ENCODE data around the gene DHH. TPM values are rescaled to one million over a fixed set of nuclear protein-coding genes. Genes with fewer than 3 reads are reported as not detected.

Gene DHH
- total and polyA plus RNA-seq, 4 donors = 0.16 to 2.6 (median 0.95) TPM

DNA sequence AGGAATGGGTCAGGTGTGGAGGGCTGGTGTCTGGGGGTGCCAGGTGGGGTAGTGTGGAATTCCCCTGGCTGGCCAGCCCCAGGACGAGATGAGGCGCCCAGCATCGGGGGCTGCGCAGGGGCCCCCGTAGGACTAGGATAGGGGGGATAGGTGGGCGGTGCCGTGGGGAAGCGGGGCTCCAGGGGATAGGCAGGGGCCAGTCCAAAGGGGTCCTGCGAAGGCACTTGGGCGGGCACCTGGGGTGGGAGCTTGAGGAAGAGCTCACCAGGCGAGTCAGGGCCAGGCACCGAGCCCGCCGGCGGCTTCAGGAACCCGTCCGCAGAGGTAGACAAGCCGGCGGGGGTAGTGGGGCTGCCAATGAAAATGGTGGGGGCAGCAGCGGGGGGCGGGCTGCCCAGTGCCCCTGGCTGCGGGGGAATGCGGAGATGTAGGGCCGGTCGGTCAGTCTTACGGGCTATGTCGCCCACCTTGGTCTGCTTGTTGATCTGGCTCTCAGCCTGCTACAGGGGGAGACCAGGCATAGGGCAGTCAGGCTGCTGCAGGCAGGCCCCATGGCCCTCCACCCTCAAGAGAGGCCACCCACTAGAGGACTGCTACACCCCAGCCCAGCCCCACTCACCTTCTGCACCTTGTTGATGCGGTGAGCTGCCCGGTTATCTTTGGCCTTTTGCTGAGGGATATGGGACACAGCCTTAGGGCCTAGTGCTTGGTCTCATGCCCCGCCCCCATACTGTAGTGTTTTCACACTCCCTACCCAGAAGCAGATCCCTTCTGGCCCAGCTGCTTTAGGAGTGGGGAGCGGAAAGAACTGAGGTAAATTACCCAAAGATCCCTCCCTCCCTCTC, 53.3 kb downstream of the DHH start:
- TF ChIP-seq, protein P1, sequence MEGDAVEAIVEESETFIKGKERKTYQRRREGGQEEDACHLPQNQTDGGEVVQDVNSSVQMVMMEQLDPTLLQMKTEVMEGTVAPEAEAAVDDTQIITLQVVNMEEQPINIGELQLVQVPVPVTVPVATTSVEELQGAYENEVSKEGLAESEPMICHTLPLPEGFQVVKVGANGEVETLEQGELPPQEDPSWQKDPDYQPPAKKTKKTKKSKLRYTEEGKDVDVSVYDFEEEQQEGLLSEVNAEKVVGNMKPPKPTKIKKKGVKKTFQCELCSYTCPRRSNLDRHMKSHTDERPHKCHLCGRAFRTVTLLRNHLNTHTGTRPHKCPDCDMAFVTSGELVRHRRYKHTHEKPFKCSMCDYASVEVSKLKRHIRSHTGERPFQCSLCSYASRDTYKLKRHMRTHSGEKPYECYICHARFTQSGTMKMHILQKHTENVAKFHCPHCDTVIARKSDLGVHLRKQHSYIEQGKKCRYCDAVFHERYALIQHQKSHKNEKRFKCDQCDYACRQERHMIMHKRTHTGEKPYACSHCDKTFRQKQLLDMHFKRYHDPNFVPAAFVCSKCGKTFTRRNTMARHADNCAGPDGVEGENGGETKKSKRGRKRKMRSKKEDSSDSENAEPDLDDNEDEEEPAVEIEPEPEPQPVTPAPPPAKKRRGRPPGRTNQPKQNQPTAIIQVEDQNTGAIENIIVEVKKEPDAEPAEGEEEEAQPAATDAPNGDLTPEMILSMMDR (IDR thresholded peaks at IDR 0.05; ENCODE audit: control extremely low read depth, extremely low read depth) = no peak
- no peaks in the 10 kb centered on the region for H3K27me3 ChIP-seq (ENCODE audit: control insufficient read depth in 3 of 3, insufficient read depth in 3 of 3, low read length in 2 of 3)
- WGBS, 2 donors = 96 to 97% methylated on average over 31 of the region's 31 CpGs
- no peak overlapping the region for H3K27ac ChIP-seq (ENCODE audit: low read depth in 1 of 2, low read length in 1 of 2)
- no peak for DNase-seq
- no peak for ATAC-seq (ENCODE audit: insufficient read depth, low FRiP score)
- peaks cover 41 to 91% (median 61%) of the 10 kb centered on the region in 4 donors for H3K36me3 ChIP-seq (ENCODE audit: control insufficient read depth in 4 of 4, insufficient read depth in 4 of 4, low read length in 4 of 4)
- H3K4me1 ChIP-seq (ENCODE audit: control insufficient read depth in 5 of 5, insufficient read depth in 5 of 5, low read length in 5 of 5) = no peaks in the 10 kb centered on the region
- no peak overlapping the region for H3K4me3 ChIP-seq
- no peaks in the 10 kb centered on the region for H3K9me3 ChIP-seq (ENCODE audit: control insufficient read depth in 4 of 4, insufficient read depth in 3 of 4, low read length in 3 of 4)
- H3K9ac ChIP-seq (ENCODE audit: insufficient read depth in 1 of 2, low read length in 2 of 2) = no peak overlapping the region

DNA sequence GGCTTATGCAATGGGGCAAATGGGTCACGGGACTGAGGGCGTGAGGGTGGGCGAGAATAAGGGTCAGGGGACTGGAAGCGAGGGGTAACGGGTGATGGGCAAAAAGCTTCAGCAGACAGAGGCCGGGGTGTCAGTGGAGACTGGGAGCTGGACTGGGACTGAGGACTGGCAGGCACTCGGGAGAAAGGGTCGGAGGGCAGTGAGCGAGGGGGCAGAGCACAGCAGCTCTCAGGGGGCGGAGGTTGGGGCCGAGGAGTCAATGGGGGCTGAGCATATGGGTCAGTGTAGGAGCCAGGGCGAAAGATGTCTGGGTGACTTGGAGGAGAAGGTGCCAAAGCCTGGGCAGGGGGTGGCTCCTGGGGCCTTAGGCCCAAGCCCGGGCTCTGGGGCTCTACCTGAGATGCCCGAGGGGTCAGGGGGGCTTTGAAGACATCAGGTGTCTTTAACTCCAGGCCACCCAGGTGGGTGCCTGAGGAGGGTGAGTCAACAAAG, 54.2 kb downstream of the DHH start:
- Histone ChIP-seq H3K27ac (ENCODE audit: low read depth in 1 of 2, low read length in 1 of 2) (no peak overlapping the region), H3K27me3 (ENCODE audit: control insufficient read depth in 3 of 3, insufficient read depth in 3 of 3, low read length in 2 of 3) (no peaks in the 10 kb centered on the region), H3K9ac (ENCODE audit: insufficient read depth in 1 of 2, low read length in 2 of 2) (no peak overlapping the region), H3K9me3 (ENCODE audit: control insufficient read depth in 4 of 4, insufficient read depth in 3 of 4, low read length in 3 of 4) (no peaks in the 10 kb centered on the region), H3K36me3 (ENCODE audit: control insufficient read depth in 4 of 4, insufficient read depth in 4 of 4, low read length in 4 of 4) (peaks cover 41 to 83% (median 55%) of the 10 kb centered on the region in 4 donors), H3K4me1 (ENCODE audit: control insufficient read depth in 5 of 5, insufficient read depth in 5 of 5, low read length in 5 of 5) (no peaks in the 10 kb centered on the region), H3K4me3 (no peak overlapping the region)
- TF ChIP-seq, protein P1 (IDR thresholded peaks at IDR 0.05; ENCODE audit: control extremely low read depth, extremely low read depth) = no peak
- DNase-seq (no peak), ATAC-seq (ENCODE audit: insufficient read depth, low FRiP score) (no peak)
- WGBS, 2 donors = 96% methylated on average over 14 of the region's 14 CpGs

DNA sequence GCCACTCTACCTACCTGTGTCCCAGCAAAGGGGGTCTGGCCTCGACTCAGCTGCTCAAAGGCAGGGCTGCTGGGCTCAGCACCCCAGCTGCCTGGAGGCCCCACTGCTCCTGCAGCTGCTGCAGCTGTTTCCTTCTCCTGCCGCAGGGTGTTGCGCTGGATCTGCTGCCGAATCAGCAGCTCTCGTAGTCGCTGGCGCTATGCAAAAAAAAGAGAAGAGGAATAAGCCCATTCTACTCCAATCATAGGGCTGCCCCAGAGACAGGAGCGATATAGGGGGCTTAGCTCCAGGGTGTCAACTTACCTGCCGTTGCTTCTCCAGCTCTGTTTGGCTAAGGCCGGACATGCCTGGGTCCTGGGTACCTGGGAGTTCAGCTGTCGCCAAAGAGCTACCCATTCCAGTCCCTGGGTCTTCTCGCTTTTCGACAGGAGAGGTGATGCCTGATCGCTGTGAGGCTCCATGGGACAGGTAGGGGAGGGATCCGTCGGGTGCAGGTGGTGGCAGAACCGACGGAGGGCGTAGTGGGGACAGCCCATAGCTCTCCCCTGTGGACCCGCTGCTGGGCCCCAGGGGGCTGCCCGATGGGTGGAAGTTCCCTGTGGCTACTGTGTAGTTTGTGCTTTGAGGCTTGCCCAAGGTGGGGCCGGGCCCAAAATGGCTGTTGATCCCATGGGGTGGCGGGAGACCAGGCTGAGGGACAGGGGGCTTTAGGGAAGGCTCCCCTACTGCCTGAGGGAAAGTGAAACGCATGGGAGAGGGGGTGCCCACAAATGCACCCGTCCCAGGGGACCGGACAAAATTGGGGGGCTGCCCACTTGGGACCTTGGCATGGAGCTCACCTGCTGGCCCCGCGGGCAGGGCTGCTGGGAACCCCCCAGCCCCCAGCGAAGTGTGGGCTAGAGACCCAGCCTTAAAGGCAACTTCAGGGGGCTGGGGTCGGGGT, 54.9 kb downstream of the DHH start:
- Histone ChIP-seq H3K27me3 (ENCODE audit: control insufficient read depth in 3 of 3, insufficient read depth in 3 of 3, low read length in 2 of 3) (no peaks in the 10 kb centered on the region), H3K36me3 (ENCODE audit: control insufficient read depth in 4 of 4, insufficient read depth in 4 of 4, low read length in 4 of 4) (peaks cover 40 to 79% (median 54%) of the 10 kb centered on the region in 4 donors), H3K27ac (ENCODE audit: low read depth in 1 of 2, low read length in 1 of 2) (no peak overlapping the region), H3K9me3 (ENCODE audit: control insufficient read depth in 4 of 4, insufficient read depth in 3 of 4, low read length in 3 of 4) (no peaks in the 10 kb centered on the region), H3K9ac (ENCODE audit: insufficient read depth in 1 of 2, low read length in 2 of 2) (no peak overlapping the region), H3K4me1 (ENCODE audit: control insufficient read depth in 5 of 5, insufficient read depth in 5 of 5, low read length in 5 of 5) (no peaks in the 10 kb centered on the region), H3K4me3 (no peak overlapping the region)
- TF ChIP-seq, protein P1 (IDR thresholded peaks at IDR 0.05; ENCODE audit: control extremely low read depth, extremely low read depth) = no peak
- DNase-seq = no peak
- no peak for ATAC-seq (ENCODE audit: insufficient read depth, low FRiP score)
- WGBS, 2 donors = 93 to 95% methylated on average over 30 of the region's 30 CpGs
